Chondrocyte (in vitro differentiated cells): ENCODE measurements around the gene ABCA13. TPM values are rescaled to one million over a fixed set of nuclear protein-coding genes. Genes with fewer than 3 reads are reported as not detected.

Experiments used
- DNase-seq: peaks from one replicate; pipeline ENCODE4 v3.0.0; 2021; ENCODE audit warnings: mixed read lengths, low spot score
- H3K27ac Mint-ChIP-seq: one replicate; pipeline ENCODE4 v1.8.0; 2021; ENCODE audit warnings: mild to moderate bottlenecking, moderate library complexity, mixed read lengths; ENCODE audit not compliant: unreplicated experiment
- H3K27me3 Mint-ChIP-seq: 2 replicates; pipeline ENCODE4 v1.8.0; 2021; ENCODE audit warnings: low read depth, mixed read lengths
- H3K36me3 Mint-ChIP-seq: 2 replicates; pipeline ENCODE4 v1.8.0; 2021; ENCODE audit warnings: low read depth, mixed read lengths
- H3K4me1 Mint-ChIP-seq: 2 replicates; pipeline ENCODE4 v1.8.0; 2021; ENCODE audit warnings: low read depth, mild to moderate bottlenecking, mixed read lengths
- H3K4me3 Mint-ChIP-seq: one replicate; pipeline ENCODE4 v1.8.0; 2021; ENCODE audit warnings: mild to moderate bottlenecking, moderate library complexity, mixed read lengths; ENCODE audit not compliant: unreplicated experiment
- H3K9me3 Mint-ChIP-seq: 2 replicates; pipeline ENCODE4 v1.8.0; 2021; ENCODE audit warnings: low read depth, mixed read lengths
- total RNA-seq: library from RNA; stranded (reverse); gene quantifications from 3 replicates; pipeline ENCODE4 v1.2.1, GENCODE V29; 2021
- TF ChIP-seq, protein P1 (sequence below): fragments of 200-600 bp; sonication (generic); IDR thresholded peaks from 2 replicates; pipeline ENCODE4 v1.5.0; 2021; ENCODE audit warnings: antibody characterized with exemption, mild to moderate bottlenecking, moderate library complexity

ABCA13 gene
- total RNA-seq, 1 donor from 2014 or later: 0.07 TPM

DNA sequence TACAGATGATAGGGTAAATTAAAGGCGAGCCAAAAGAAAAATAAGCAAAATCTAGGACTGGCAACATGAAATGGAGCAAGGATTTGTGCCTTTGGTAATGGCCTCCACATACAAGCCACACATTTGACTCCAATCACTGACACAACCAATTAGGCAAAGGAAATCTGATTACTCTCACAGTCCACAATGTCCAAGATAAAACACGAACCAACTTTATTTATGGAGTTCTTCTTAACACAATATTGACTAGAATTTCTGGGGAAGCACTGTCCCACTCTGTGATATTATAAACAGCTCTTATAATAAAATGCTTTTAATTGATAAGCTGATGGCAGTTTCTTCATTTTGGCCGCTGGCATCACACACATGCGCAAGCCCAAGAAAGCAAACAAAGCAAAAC lies 334.2 kb downstream of the ABCA13 start:
- TF ChIP-seq, protein P1, sequence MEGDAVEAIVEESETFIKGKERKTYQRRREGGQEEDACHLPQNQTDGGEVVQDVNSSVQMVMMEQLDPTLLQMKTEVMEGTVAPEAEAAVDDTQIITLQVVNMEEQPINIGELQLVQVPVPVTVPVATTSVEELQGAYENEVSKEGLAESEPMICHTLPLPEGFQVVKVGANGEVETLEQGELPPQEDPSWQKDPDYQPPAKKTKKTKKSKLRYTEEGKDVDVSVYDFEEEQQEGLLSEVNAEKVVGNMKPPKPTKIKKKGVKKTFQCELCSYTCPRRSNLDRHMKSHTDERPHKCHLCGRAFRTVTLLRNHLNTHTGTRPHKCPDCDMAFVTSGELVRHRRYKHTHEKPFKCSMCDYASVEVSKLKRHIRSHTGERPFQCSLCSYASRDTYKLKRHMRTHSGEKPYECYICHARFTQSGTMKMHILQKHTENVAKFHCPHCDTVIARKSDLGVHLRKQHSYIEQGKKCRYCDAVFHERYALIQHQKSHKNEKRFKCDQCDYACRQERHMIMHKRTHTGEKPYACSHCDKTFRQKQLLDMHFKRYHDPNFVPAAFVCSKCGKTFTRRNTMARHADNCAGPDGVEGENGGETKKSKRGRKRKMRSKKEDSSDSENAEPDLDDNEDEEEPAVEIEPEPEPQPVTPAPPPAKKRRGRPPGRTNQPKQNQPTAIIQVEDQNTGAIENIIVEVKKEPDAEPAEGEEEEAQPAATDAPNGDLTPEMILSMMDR: no peak
- Mint-ChIP-seq H3K27me3 (peaks cover 10% of the 10 kb centered on the region), H3K4me3 (no peak overlapping the region), H3K9me3 (peaks cover 3% of the 10 kb centered on the region), H3K4me1 (no peaks in the 10 kb centered on the region), H3K27ac (no peak overlapping the region), H3K36me3 (no peaks in the 10 kb centered on the region)
- DNase-seq: no peak

- no peaks in the 10 kb centered on the region for H3K36me3 Mint-ChIP-seq
These were observed 335.3 kb downstream of the ABCA13 start for GRCh38 chr7:48506569-48506968.

GRCh38 chr7:48511080-48511479 lies 339.8 kb downstream of the ABCA13 start:
- TF ChIP-seq, protein P1: no peak
- Mint-ChIP-seq H3K27ac (peak overlapping the region; percentile 32), H3K36me3 (no peaks in the 10 kb centered on the region), H3K27me3 (peaks cover 25% of the 10 kb centered on the region), H3K4me1 (no peaks in the 10 kb centered on the region), H3K4me3 (no peak overlapping the region), H3K9me3 (peaks cover 3% of the 10 kb centered on the region)
- DNase-seq: no peak

More at GRCh38 chr7:48506569-48506968, 335.3 kb downstream of the ABCA13 start:
- TF ChIP-seq, protein P1: no peak
- Mint-ChIP-seq H3K27ac (no peak overlapping the region), H3K4me3 (no peak overlapping the region), H3K27me3 (peaks cover 16% of the 10 kb centered on the region), H3K4me1 (no peaks in the 10 kb centered on the region), H3K9me3 (peaks cover 3% of the 10 kb centered on the region)
- no peak for DNase-seq

DNA sequence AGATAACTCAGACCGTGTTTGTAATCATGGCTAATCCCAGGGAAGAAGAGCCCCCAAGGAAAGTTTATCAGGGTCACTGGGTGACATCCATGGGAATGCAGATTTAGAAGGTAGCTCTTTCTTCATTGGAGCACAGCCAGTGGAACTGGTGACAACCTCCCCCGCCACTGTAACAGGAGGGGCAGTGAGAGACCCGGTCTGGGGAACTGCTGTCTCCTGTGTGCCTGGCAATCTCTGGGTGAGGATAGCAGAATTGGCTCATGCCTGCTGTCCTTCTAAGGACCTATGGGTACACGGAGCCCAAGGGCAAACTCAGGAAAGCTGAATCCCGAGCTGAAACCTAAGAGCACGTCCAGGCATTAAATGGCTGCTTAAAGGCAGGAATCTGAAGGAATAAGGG lies 341.6 kb downstream of the ABCA13 start:
- Mint-ChIP-seq H3K27me3 (peaks cover 25% of the 10 kb centered on the region), H3K27ac (no peak overlapping the region), H3K9me3 (peaks cover 3% of the 10 kb centered on the region), H3K36me3 (no peaks in the 10 kb centered on the region), H3K4me1 (no peaks in the 10 kb centered on the region), H3K4me3 (no peak overlapping the region)
- TF ChIP-seq, protein P1: no peak
- DNase-seq: no peak

- no peaks in the 10 kb centered on the region for H3K4me1 Mint-ChIP-seq
- DNase-seq: no peak
- TF ChIP-seq, protein P1: no peak
- H3K9me3 Mint-ChIP-seq: no peaks in the 10 kb centered on the region
- H3K4me3 Mint-ChIP-seq: no peak overlapping the region
- peaks cover 24% of the 10 kb centered on the region for H3K27me3 Mint-ChIP-seq
- no peak overlapping the region for H3K27ac Mint-ChIP-seq
- H3K36me3 Mint-ChIP-seq: no peaks in the 10 kb centered on the region
These were observed 343.9 kb downstream of the ABCA13 start for GRCh38 chr7:48515171-48515570.
